LHCN-M2 (cell line): ENCODE data around the gene PEX5L. TPM values are rescaled to one million over a fixed set of nuclear protein-coding genes. Genes with fewer than 3 reads are reported as not detected.
A peak's percentile ranks its signal among the peaks of the same experiment; 100 is the strongest.
"Not testable (repeated sequence)": the region's sequence is repeated elsewhere in the genome, so short reads cannot be mapped to it uniquely, and the experiment has no call there.

Experiments used
- DNase-seq: peaks from one replicate; pipeline ENCODE4 v3.0.0-alpha.2; 2012; ENCODE audit warnings: low read depth
- polyA plus RNA-seq: library from polyadenylated mRNA; unstranded; fragments of >200 nt; gene quantifications from one replicate; pipeline ENCODE4 v1.2.1, GENCODE V29; 2012; ENCODE audit warnings: missing spikeins
- total RNA-seq: library from RNA; depleted of rRNA; stranded (reverse); fragments of >200 nt; gene quantifications from 2 replicates; pipeline ENCODE4 v1.2.3, GENCODE V29; 2014; rRNA removed

Gene PEX5L
- under 0.01 and 0.06 TPM in 2 replicates for total RNA-seq
- polyA plus RNA-seq = 0.01 TPM

GRCh38 chr3:180036671-180037455 is at the start of gene PEX5L:
Gene PEX5L, minus strand, starts transcription at chr3:180036937. Its CDS starts 338 bp downstream, at chr3:180036599.
- peak; percentile 17 for DNase-seq

GRCh38 chr3:180085122-180085710 is 48.5 kb upstream of the PEX5L start:
- no peak for DNase-seq

DNA sequence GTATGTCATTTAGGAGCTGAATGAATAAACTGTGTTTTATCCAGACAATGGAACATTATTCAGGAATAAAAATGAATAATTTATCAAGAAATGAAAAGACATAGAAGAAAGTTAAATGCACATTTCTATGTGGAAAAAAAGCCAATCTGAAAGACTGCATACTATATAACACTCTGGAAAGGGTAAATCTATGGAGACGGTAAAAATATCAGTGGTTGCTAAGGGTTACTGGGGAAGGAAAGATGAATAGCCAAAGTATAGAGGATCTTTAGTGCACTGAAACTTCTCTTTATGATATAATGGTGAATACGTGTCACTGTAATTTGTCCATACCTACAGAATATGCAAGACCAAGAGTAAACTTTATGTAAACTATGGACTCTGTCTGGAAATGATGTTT is 46.0 kb upstream of the PEX5L start:
- DNase-seq = no peak

GRCh38 chr3:180078592-180078991 is 41.9 kb upstream of the PEX5L start:
- no peak for DNase-seq

- no peak for DNase-seq
Measured at GRCh38 chr3:180073561-180073960, 36.8 kb upstream of the PEX5L start.

DNA sequence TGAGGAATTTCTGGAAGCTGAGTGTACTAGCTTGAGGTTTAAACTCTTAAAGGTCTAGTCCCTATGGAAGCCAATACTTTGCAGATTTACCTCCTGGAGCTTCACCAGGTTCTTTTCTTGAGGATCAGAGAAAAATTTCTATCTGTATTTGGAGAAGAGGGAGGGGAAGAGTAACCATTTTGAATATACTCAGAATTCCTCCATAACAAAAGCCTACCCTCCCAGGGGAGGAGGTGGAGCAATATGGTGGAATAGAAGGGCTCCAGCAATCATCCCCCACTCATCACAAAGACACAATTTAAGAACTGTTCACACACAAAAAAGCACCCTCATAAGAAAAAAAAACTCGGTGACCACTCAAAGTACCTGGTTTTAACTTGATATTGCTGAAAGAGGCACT is 36.0 kb upstream of the PEX5L start:
- DNase-seq = no peak

DNA sequence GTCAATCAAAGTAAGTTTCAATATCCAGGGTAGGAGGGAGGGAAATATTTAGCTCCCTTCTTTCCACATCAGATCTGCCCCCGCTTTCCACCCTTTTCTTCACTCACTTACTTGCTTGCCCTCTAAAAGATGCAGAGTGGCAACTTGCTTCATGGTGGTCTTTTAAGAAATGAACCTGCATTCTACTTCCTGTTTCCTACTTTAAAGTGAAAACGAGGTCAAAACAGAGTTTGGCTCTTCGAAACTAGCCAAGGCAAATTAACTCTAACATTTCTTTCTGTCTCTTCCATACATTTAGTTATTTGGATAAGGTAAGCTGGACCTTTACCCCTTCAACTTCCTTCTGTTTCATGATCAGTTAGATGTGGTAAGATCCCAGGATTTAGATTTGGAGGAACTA is 34.2 kb upstream of the PEX5L start:
- no peak for DNase-seq

DNA sequence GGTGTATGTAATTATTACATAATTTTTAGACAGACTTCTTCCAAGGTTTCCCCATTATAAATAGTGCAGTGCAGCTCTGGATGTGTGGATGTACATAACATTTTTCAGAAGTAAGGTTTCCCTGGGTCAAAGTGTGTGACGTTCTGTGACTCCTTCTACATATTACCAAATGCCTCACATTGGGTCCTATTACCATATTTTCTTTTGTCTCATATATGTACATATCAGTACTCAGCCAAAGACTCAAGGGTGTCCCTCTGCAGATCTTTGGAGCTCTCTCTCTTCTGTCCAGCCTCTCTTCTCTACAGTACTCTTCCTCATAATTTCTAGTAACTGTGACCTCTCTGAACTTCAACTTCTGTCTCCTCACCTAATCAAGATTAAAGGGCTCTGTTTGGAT is 31.3 kb upstream of the PEX5L start:
- DNase-seq = no peak

DNA sequence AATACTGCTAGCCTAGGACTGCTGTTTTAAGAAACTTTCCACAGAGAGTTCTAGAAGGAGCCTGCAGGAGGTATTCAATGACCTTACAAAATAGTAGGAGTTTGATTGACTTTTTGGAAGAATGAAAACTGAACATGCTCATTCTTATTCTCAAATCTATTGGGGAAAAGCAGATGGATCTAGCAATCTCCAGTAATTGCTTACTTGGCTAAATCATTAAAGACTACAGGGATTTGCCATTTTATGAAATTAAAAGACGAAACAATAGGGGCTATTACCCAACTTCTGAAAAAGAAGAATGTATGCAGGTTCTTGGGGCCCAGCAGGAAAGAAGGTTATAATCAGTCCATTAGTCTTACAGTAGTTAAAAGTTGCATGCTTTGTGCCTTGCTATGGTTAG is 29.9 kb upstream of the PEX5L start:
- DNase-seq = no peak

- DNase-seq = no peak
Measured at GRCh38 chr3:180063783-180064182, 27.0 kb upstream of the PEX5L start.

- no peak for DNase-seq
Measured at GRCh38 chr3:180062771-180063170, 26.0 kb upstream of the PEX5L start.

GRCh38 chr3:180059356-180059755 is 22.6 kb upstream of the PEX5L start:
- DNase-seq = peak; percentile 2

DNA sequence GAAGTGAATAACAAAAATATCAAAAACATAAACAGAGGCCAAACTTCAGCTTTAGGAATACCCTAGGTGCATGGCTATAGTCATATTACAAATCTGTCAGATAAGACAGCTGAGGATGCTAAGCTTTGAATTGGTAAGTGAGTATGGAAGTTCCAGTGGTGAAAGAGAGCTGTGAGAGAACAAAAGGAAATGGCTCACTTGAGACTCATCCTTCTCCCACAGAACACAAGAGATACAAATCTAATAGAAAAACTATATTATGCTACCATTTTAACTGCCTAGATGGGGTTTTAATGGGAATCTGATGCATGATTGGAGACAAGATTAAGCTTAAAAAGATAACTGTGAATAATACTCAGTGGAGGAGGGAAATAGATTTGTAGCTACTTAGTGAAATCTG is 21.5 kb upstream of the PEX5L start:
- DNase-seq = no peak

- DNase-seq = not testable (repeated sequence)
Measured at GRCh38 chr3:180055656-180056055, 18.9 kb upstream of the PEX5L start.

- DNase-seq = no peak
Measured at GRCh38 chr3:180049391-180049790, 12.7 kb upstream of the PEX5L start.

DNA sequence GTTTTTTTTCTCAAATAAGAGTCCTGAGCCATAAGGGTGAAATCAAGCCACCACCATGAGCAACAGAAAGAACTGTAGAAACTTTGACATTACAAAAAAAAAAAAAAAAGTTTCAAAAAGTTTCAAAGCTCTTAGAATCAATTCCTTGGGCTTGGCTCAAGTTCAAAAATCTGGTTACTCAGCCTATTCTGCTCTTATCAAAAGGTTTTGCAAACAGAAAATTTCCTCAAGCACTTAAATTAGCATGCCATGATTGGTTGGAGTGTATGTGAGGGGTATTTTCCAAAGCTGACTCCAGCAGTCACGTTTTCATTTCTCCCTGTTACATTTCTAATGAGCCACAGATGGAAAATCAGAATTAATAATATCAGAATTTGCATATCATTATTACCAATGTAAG is 12.1 kb upstream of the PEX5L start:
- no peak for DNase-seq

DNA sequence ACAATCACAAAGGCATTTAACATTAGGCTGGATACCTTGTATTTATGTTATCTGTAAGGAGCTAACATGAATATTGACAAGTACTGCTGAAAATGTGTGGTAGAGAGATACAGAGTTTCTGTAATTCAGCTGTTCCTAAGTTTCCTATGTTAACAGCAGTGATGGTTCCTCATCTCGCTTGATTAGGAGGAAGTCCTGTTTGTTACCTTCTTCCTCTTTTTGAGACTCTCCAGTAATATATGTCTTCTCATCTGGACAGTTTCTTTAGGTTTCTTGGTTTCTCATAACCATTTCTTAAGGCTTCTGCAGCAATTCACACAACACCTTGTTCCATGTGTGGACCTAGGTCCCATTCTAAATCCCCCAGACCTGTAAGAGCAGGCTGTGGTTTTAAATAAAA is 11.4 kb upstream of the PEX5L start:
- DNase-seq = no peak

- DNase-seq = peak; percentile 1
Measured at GRCh38 chr3:180040966-180041365, 4.2 kb upstream of the PEX5L start.

- DNase-seq = no peak
Measured at GRCh38 chr3:180036092-180036670, 556 bp downstream of the PEX5L start.

GRCh38 chr3:180026997-180027396 is 9.7 kb downstream of the PEX5L start:
- no peak for DNase-seq

DNA sequence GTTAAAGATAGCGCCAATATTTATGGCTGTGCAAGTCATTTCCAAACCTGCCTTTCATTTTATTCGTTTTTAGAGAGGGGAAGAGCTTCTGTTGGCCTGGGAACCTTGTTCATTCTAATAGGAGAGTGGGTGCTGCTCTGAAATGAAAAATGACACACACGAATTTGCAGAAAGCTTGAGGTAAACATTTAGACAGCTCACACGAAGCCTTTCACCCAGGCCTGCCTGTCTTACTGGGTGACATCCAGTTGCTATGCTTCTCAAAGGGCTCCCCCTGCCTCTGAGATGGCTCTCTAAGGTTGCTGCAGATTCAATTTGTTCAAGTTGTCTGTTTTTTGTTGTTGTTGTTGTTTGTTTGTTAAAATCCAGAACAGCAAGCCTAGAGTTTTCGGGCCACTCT is 18.2 kb downstream of the PEX5L start:
- no peak for DNase-seq

GRCh38 chr3:180017846-180018245 is 18.9 kb downstream of the PEX5L start:
- DNase-seq = no peak

GRCh38 chr3:180011927-180012326 is 24.8 kb downstream of the PEX5L start:
- no peak for DNase-seq
